ENCODE measurements around the gene C3orf70. TPM values are rescaled to one million over a fixed set of nuclear protein-coding genes. Genes with fewer than 3 reads are reported as not detected.
A peak's percentile ranks its signal among the peaks of the same experiment; 100 is the strongest.

The C3orf70 gene
- polyA plus RNA-seq, 4 donors = 0.67 to 5.1 (median 2.9) TPM

- H3K27me3 ChIP-seq (ENCODE audit: control insufficient read depth in 3 of 3, insufficient read depth in 3 of 3, low read length in 3 of 3) = no peaks in the 10 kb centered on the region
- no peaks in the 10 kb centered on the region for H3K9me3 ChIP-seq (ENCODE audit: control insufficient read depth in 2 of 2, insufficient read depth in 1 of 2, low read depth in 1 of 2, low read length in 1 of 2)
- H3K27ac ChIP-seq (ENCODE audit: low read depth in 1 of 3, low read length in 2 of 3) = no peak overlapping the region
- H3K4me3 ChIP-seq (ENCODE audit: low read depth in 1 of 3, low read length in 3 of 3) = no peak overlapping the region
- H3K4me1 ChIP-seq (ENCODE audit: control insufficient read depth in 3 of 3, insufficient read depth in 2 of 3, low read depth in 1 of 3, low read length in 2 of 3) = peaks cover 0 to 6% (median 2%) of the 10 kb centered on the region in 3 donors
- no peak for FAIRE-seq
- 94 to 100% (median 96%) methylated on average over 1 of the region's 1 CpG for WGBS, 3 donors
- H3K36me3 ChIP-seq (ENCODE audit: control insufficient read depth in 3 of 3, insufficient read depth in 2 of 3, low read depth in 1 of 3, low read length in 3 of 3) = no peaks in the 10 kb centered on the region
- DNase-seq = no peak
Measured at GRCh38 chr3:185137821-185138220, 15.0 kb downstream of the C3orf70 start.

DNA sequence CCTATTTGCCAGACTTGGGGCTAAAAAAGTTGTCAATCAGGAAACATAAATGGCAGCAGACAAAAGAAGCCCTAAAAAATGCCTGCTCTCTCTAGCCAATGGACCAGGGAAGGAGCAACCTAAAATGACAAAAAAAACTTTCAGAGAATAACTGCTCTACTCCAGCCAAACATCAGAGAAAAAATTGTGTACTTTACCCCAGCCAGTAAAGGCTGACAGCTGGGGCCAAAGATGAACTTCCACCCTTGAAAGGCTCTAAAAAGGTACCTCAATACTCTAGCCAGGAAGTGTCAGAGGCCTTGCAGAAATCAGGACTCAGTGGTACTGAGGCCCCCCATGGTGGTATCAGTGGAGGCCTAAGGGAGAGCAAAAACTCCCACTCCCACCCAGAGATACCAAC, 18.4 kb downstream of the C3orf70 start:
- DNase-seq (peak; percentile 39 to 47), FAIRE-seq (no peak)
- no peaks in the 10 kb centered on the region for H3K36me3 ChIP-seq (ENCODE audit: control insufficient read depth in 3 of 3, insufficient read depth in 2 of 3, low read depth in 1 of 3, low read length in 3 of 3)
- H3K9me3 ChIP-seq (ENCODE audit: control insufficient read depth in 2 of 2, insufficient read depth in 1 of 2, low read depth in 1 of 2, low read length in 1 of 2) = no peaks in the 10 kb centered on the region
- no peak overlapping the region for H3K4me3 ChIP-seq (ENCODE audit: low read depth in 1 of 3, low read length in 3 of 3)
- peaks cover 0 to 6% (median 2%) of the 10 kb centered on the region in 3 donors for H3K4me1 ChIP-seq (ENCODE audit: control insufficient read depth in 3 of 3, insufficient read depth in 2 of 3, low read depth in 1 of 3, low read length in 2 of 3)
- H3K27me3 ChIP-seq (ENCODE audit: control insufficient read depth in 3 of 3, insufficient read depth in 3 of 3, low read length in 3 of 3) = no peaks in the 10 kb centered on the region
- no peak overlapping the region for H3K27ac ChIP-seq (ENCODE audit: low read depth in 1 of 3, low read length in 2 of 3)

DNA sequence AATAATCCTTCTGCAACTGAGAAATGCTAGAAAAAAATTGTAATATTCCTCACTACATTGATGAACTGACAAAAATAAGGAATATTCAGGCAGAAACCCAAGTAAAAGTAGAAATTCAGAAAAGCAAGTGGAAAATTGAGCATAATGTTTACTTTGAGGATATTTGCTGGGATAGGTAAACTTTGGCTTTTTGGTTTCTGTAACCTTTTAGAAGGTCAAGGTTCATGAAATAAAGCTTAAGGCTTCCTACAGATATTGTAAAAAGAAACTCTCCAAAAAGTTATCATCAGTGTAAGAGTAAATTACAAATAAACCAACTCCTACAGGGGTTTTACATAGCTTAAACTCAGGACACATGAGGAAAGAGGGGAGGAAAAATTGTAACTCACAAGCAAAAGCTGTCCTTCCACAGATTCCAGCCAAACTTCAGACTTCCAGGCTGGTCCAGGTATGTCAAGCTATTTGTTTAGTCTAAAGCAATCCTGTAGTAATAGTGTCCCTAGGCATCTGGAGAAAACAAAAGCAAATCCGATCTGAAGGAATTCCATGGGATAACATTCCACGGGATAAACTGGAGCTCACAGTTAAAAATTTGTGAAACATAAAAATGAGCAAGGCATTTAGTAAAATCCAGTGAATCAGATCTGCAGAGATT, 21.1 kb downstream of the C3orf70 start:
- Histone ChIP-seq H3K36me3 (ENCODE audit: control insufficient read depth in 3 of 3, insufficient read depth in 2 of 3, low read depth in 1 of 3, low read length in 3 of 3) (no peaks in the 10 kb centered on the region), H3K4me1 (ENCODE audit: control insufficient read depth in 3 of 3, insufficient read depth in 2 of 3, low read depth in 1 of 3, low read length in 2 of 3) (peaks cover 0 to 6% (median 2%) of the 10 kb centered on the region in 3 donors), H3K27ac (ENCODE audit: low read depth in 1 of 3, low read length in 2 of 3) (no peak overlapping the region), H3K4me3 (ENCODE audit: low read depth in 1 of 3, low read length in 3 of 3) (no peak overlapping the region), H3K9me3 (ENCODE audit: control insufficient read depth in 2 of 2, insufficient read depth in 1 of 2, low read depth in 1 of 2, low read length in 1 of 2) (no peaks in the 10 kb centered on the region), H3K27me3 (ENCODE audit: control insufficient read depth in 3 of 3, insufficient read depth in 3 of 3, low read length in 3 of 3) (no peaks in the 10 kb centered on the region)
- WGBS, 3 donors = 73 to 89% (median 82%) methylated on average over 2 of the region's 2 CpGs
- FAIRE-seq = no peak
- no peak for DNase-seq

DNA sequence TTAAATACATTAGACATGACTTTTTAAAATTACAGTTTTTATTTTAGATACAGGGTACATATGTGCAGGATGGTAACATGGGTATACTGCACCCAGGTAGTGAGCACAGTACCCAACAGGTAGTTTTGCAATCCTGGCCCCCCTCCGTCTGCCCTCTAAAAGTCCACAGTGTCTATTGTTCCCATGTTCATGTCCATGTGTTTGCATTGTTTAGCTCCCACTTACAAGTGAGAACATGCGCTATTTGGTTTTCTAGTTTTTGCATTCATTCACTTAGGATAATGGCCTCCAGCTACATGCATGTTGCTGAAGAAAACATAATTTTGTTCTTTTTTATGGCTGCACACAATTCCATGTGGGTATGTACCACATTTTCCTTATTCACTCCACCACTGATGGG, 23.8 kb downstream of the C3orf70 start:
- Histone ChIP-seq H3K4me3 (ENCODE audit: low read depth in 1 of 3, low read length in 3 of 3) (no peak overlapping the region), H3K36me3 (ENCODE audit: control insufficient read depth in 3 of 3, insufficient read depth in 2 of 3, low read depth in 1 of 3, low read length in 3 of 3) (no peaks in the 10 kb centered on the region), H3K9me3 (ENCODE audit: control insufficient read depth in 2 of 2, insufficient read depth in 1 of 2, low read depth in 1 of 2, low read length in 1 of 2) (no peaks in the 10 kb centered on the region), H3K27ac (ENCODE audit: low read depth in 1 of 3, low read length in 2 of 3) (no peak overlapping the region), H3K27me3 (ENCODE audit: control insufficient read depth in 3 of 3, insufficient read depth in 3 of 3, low read length in 3 of 3) (no peaks in the 10 kb centered on the region), H3K4me1 (ENCODE audit: control insufficient read depth in 3 of 3, insufficient read depth in 2 of 3, low read depth in 1 of 3, low read length in 2 of 3) (no peaks in the 10 kb centered on the region)
- no peak for DNase-seq
- WGBS, 3 donors = 92 to 95% (median 92%) methylated on average over 2 of the region's 2 CpGs
- no peak for FAIRE-seq

GRCh38 chr3:185126201-185126600, 26.7 kb downstream of the C3orf70 start:
- H3K4me3 ChIP-seq (ENCODE audit: low read depth in 1 of 3, low read length in 3 of 3) = no peak overlapping the region
- DNase-seq = no peak
- no peaks in the 10 kb centered on the region for H3K36me3 ChIP-seq (ENCODE audit: control insufficient read depth in 3 of 3, insufficient read depth in 2 of 3, low read depth in 1 of 3, low read length in 3 of 3)
- no peak for FAIRE-seq
- no peaks in the 10 kb centered on the region for H3K4me1 ChIP-seq (ENCODE audit: control insufficient read depth in 3 of 3, insufficient read depth in 2 of 3, low read depth in 1 of 3, low read length in 2 of 3)
- H3K27ac ChIP-seq (ENCODE audit: low read depth in 1 of 3, low read length in 2 of 3) = no peak overlapping the region
- H3K27me3 ChIP-seq (ENCODE audit: control insufficient read depth in 3 of 3, insufficient read depth in 3 of 3, low read length in 3 of 3) = no peaks in the 10 kb centered on the region
- no peaks in the 10 kb centered on the region for H3K9me3 ChIP-seq (ENCODE audit: control insufficient read depth in 2 of 2, insufficient read depth in 1 of 2, low read depth in 1 of 2, low read length in 1 of 2)
- WGBS, 3 donors = 84 to 88% (median 88%) methylated on average over 3 of the region's 3 CpGs

- DNase-seq = no peak
- no peaks in the 10 kb centered on the region for H3K9me3 ChIP-seq (ENCODE audit: control insufficient read depth in 2 of 2, insufficient read depth in 1 of 2, low read depth in 1 of 2, low read length in 1 of 2)
- FAIRE-seq = no peak
- no peak overlapping the region for H3K4me3 ChIP-seq (ENCODE audit: low read depth in 1 of 3, low read length in 3 of 3)
- WGBS, 3 donors = 92 to 95% (median 93%) methylated on average over 3 of the region's 3 CpGs
- H3K27me3 ChIP-seq (ENCODE audit: control insufficient read depth in 3 of 3, insufficient read depth in 3 of 3, low read length in 3 of 3) = no peaks in the 10 kb centered on the region
- no peaks in the 10 kb centered on the region for H3K4me1 ChIP-seq (ENCODE audit: control insufficient read depth in 3 of 3, insufficient read depth in 2 of 3, low read depth in 1 of 3, low read length in 2 of 3)
- H3K27ac ChIP-seq (ENCODE audit: low read depth in 1 of 3, low read length in 2 of 3) = no peak overlapping the region
- H3K36me3 ChIP-seq (ENCODE audit: control insufficient read depth in 3 of 3, insufficient read depth in 2 of 3, low read depth in 1 of 3, low read length in 3 of 3) = no peaks in the 10 kb centered on the region
Measured at GRCh38 chr3:185120126-185120525, 32.7 kb downstream of the C3orf70 start.

DNA sequence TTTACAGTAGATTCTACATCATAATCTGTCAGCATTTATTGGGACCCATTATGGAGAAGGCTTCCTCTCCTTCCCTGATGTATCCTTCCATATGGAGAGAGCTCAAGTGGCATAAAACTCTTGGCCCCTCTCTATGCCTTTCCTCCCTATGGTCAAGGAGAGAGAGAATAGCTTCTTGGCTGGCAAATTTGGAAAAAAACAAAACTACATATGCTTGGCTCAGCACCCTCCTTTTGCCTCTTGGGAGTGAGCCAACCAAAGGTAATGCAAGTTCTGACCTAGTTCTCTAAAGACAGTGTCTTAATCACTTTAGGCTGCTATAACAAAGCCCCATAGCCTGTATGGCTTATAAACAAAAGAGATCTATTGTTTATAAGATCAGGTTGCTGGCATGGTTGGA, 37.5 kb downstream of the C3orf70 start:
- no peak overlapping the region for H3K27ac ChIP-seq (ENCODE audit: low read depth in 1 of 3, low read length in 2 of 3)
- FAIRE-seq = no peak

DNA sequence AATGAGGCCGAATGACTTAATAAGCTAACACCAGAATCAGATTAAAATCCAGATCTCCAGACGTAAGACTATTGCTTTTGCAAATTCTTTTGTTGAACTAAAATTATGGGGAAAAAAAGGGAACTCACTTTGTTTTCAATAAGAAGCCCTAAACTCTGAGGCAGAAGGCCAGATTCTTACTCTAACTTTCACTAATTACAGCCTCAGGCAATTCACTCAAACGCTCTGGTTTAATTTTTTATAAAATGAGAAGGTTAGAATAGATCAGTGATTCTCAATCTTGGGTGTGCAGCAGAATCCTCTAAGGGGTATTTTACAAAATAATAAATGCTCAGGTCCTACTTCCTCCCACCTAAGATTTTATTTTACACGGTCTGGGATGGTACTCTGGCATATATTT, 38.1 kb downstream of the C3orf70 start:
- 70 to 84% (median 82%) methylated on average over 4 of the region's 4 CpGs for WGBS, 3 donors
- Histone ChIP-seq H3K4me3 (ENCODE audit: low read depth in 1 of 3, low read length in 3 of 3) (no peak overlapping the region), H3K36me3 (ENCODE audit: control insufficient read depth in 3 of 3, insufficient read depth in 2 of 3, low read depth in 1 of 3, low read length in 3 of 3) (no peaks in the 10 kb centered on the region), H3K27me3 (ENCODE audit: control insufficient read depth in 3 of 3, insufficient read depth in 3 of 3, low read length in 3 of 3) (no peaks in the 10 kb centered on the region), H3K27ac (ENCODE audit: low read depth in 1 of 3, low read length in 2 of 3) (no peak overlapping the region), H3K4me1 (ENCODE audit: control insufficient read depth in 3 of 3, insufficient read depth in 2 of 3, low read depth in 1 of 3, low read length in 2 of 3) (no peaks in the 10 kb centered on the region), H3K9me3 (ENCODE audit: control insufficient read depth in 2 of 2, insufficient read depth in 1 of 2, low read depth in 1 of 2, low read length in 1 of 2) (peaks cover 0 to 2% of the 10 kb centered on the region in 2 donors)
- FAIRE-seq (no peak), DNase-seq (no peak)

More for the DNA sequence above, 37.5 kb downstream of the C3orf70 start:
- H3K4me3 ChIP-seq (ENCODE audit: low read depth in 1 of 3, low read length in 3 of 3) = no peak overlapping the region
- H3K4me1 ChIP-seq (ENCODE audit: control insufficient read depth in 3 of 3, insufficient read depth in 2 of 3, low read depth in 1 of 3, low read length in 2 of 3) = no peaks in the 10 kb centered on the region
- H3K27me3 ChIP-seq (ENCODE audit: control insufficient read depth in 3 of 3, insufficient read depth in 3 of 3, low read length in 3 of 3) = no peaks in the 10 kb centered on the region
- no peak for DNase-seq
- H3K9me3 ChIP-seq (ENCODE audit: control insufficient read depth in 2 of 2, insufficient read depth in 1 of 2, low read depth in 1 of 2, low read length in 1 of 2) = peaks cover 0 to 2% of the 10 kb centered on the region in 2 donors
- H3K36me3 ChIP-seq (ENCODE audit: control insufficient read depth in 3 of 3, insufficient read depth in 2 of 3, low read depth in 1 of 3, low read length in 3 of 3) = no peaks in the 10 kb centered on the region

DNA sequence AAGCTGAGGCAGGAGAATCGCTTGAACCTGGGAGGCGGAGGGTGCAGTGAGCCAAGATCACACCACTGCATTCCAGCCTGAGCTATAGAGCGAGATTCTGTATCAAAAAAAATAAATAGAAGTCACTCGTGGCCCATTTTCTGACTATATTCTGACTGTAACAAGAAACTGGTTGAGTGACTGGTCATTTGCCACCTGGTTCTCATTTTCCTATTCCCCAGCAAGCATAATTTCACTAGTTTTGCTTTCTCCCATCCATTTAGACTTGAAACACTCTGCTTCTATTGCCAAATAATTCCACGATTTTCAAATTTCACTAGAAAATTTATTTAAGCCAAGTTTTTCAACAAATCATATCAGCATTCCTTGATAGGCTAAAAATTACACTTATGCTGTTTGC, 40.7 kb downstream of the C3orf70 start:
- no peak for DNase-seq
- no peak for FAIRE-seq
- H3K9me3 ChIP-seq (ENCODE audit: control insufficient read depth in 2 of 2, insufficient read depth in 1 of 2, low read depth in 1 of 2, low read length in 1 of 2) = peaks cover 0 to 2% of the 10 kb centered on the region in 2 donors
- no peaks in the 10 kb centered on the region for H3K4me1 ChIP-seq (ENCODE audit: control insufficient read depth in 3 of 3, insufficient read depth in 2 of 3, low read depth in 1 of 3, low read length in 2 of 3)
- 77 to 91% (median 91%) methylated on average over 5 of the region's 5 CpGs for WGBS, 3 donors
- H3K36me3 ChIP-seq (ENCODE audit: control insufficient read depth in 3 of 3, insufficient read depth in 2 of 3, low read depth in 1 of 3, low read length in 3 of 3) = no peaks in the 10 kb centered on the region
- no peaks in the 10 kb centered on the region for H3K27me3 ChIP-seq (ENCODE audit: control insufficient read depth in 3 of 3, insufficient read depth in 3 of 3, low read length in 3 of 3)
- H3K27ac ChIP-seq (ENCODE audit: low read depth in 1 of 3, low read length in 2 of 3) = no peak overlapping the region
- no peak overlapping the region for H3K4me3 ChIP-seq (ENCODE audit: low read depth in 1 of 3, low read length in 3 of 3)

All from small intestine (tissue), 7 donors.